ENCODE measurements around the gene SLC2A4RG. TPM values are rescaled to one million over a fixed set of nuclear protein-coding genes. Genes with fewer than 3 reads are reported as not detected.

SLC2A4RG gene
- total and polyA plus RNA-seq, 8 donors = 25.8 to 67.1 (median 33.4) TPM

- no peak for TF ChIP-seq CTCF (IDR thresholded peaks at IDR 0.05)
- no peak for DNase-seq
- ATAC-seq = no peak
- Histone ChIP-seq H3K36me3 (no peaks in the 10 kb centered on the region), H3K4me1 (no peaks in the 10 kb centered on the region), H3K9me3 (no peaks in the 10 kb centered on the region), H3K27ac (no peak overlapping the region), H3K4me3 (no peak overlapping the region), H3K27me3 (no peaks in the 10 kb centered on the region)
- no peak for FAIRE-seq
- intact Hi-C loops (cut with DNase I) = loop anchor here in 1 of 3 donors (5.0 kb wide), 1 partner anchor 191 kb away; no protein-coding TSS in a partner anchor
- 82 to 83% methylated on average over 14 of the region's 14 CpGs for WGBS, 2 donors
Observed at GRCh38 chr20:63781181-63781580, 41.6 kb downstream of the SLC2A4RG start.

- ATAC-seq (no peak), DNase-seq (no peak), FAIRE-seq (no peak)
- no peaks in the 10 kb centered on the region for H3K36me3 ChIP-seq
- no peak for TF ChIP-seq CTCF (IDR thresholded peaks at IDR 0.05)
- intact Hi-C loops (cut with DNase I) = loop anchor here in 1 of 3 donors (5.0 kb wide), 1 partner anchor 190 kb away; no protein-coding TSS in a partner anchor
- 70 to 73% methylated on average over 16 to 17 of the region's 18 CpGs for WGBS, 2 donors
- no peaks in the 10 kb centered on the region for H3K4me1 ChIP-seq
- H3K27ac ChIP-seq = no peak overlapping the region
- H3K4me3 ChIP-seq = no peak overlapping the region
- no peaks in the 10 kb centered on the region for H3K9me3 ChIP-seq
- no peaks in the 10 kb centered on the region for H3K27me3 ChIP-seq
Observed at GRCh38 chr20:63782051-63782471, 42.5 kb downstream of the SLC2A4RG start.

DNA sequence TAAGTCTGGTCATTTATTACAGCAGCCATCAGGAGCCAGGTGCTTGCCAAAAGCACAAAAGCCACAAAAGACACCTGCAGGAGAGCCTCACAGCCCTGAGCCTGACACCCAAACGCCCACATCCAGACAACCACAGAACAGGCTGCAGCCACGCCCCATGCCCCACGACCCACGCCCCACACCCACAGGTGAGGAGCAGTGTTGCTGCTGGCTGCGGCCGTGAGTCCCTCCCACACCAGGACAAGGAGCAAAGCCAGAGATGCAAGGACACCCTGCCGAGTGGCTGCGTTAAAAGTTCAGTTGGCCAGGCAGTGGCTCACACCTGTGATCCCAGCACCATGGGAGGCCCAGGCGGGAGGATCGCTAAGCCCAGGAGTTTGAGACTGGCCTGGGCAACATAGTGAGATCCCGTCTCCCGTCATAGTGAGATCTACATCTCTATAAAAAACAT, 43.0 kb downstream of the SLC2A4RG start:
- no peak for TF ChIP-seq CTCF (IDR thresholded peaks at IDR 0.05)
- Histone ChIP-seq H3K36me3 (no peaks in the 10 kb centered on the region), H3K4me3 (no peak overlapping the region), H3K27me3 (no peaks in the 10 kb centered on the region), H3K4me1 (no peaks in the 10 kb centered on the region), H3K9me3 (no peaks in the 10 kb centered on the region), H3K27ac (no peak overlapping the region)
- intact Hi-C loops (cut with DNase I) = loop anchor here in 1 of 3 donors (5.0 kb wide), 1 partner anchor 190 kb away; no protein-coding TSS in a partner anchor
- ATAC-seq = no peak
- FAIRE-seq = no peak
- no peak for DNase-seq
- WGBS, 2 donors = 80 to 88% methylated on average over 12 of the region's 12 CpGs

DNA sequence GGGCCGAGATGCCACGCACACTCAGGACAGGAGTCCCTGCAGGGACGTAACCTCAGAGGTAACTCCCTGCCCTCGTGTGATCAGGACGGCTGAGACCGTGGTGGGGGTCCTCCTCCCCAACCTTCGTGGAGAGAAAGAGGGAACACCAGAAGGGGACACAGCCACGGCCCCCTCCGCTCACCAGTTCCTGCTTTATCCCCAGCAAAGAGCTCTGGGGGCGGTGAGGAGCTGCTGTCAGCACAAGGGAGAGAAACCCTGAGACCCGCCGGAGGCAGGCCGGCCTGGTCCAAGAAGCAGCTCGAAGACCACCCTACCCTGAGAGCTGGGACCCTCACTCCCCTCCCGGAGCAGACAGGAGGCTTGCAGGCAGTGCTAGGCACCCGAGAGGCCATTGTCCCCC, 44.4 kb downstream of the SLC2A4RG start:
- intact Hi-C loops (cut with DNase I) = loop anchor here in 1 of 3 donors (5.0 kb wide), 1 partner anchor 188 kb away; no protein-coding TSS in a partner anchor
- H3K9me3 ChIP-seq = no peaks in the 10 kb centered on the region
- no peak overlapping the region for H3K27ac ChIP-seq
- DNase-seq (no peak), ATAC-seq (no peak), FAIRE-seq (no peak)
- no peaks in the 10 kb centered on the region for H3K4me1 ChIP-seq
- no peak for TF ChIP-seq CTCF (IDR thresholded peaks at IDR 0.05)
- H3K36me3 ChIP-seq = no peaks in the 10 kb centered on the region
- no peaks in the 10 kb centered on the region for H3K27me3 ChIP-seq
- H3K4me3 ChIP-seq = no peak overlapping the region
- WGBS, 2 donors = 78 to 83% methylated on average over 16 of the region's 16 CpGs

- Histone ChIP-seq H3K4me3 (no peak overlapping the region), H3K27me3 (no peaks in the 10 kb centered on the region), H3K27ac (no peak overlapping the region), H3K9me3 (no peaks in the 10 kb centered on the region), H3K36me3 (peaks cover 0 to 7% (median 0%) of the 10 kb centered on the region in 3 donors), H3K4me1 (no peaks in the 10 kb centered on the region)
- intact Hi-C loops (cut with DNase I) = no loop called here
- FAIRE-seq = no peak
- TF ChIP-seq CTCF (IDR thresholded peaks at IDR 0.05) = no peak
- ATAC-seq = peak in 1 of 4 donors; percentile 8
- no peak for DNase-seq
- 58 to 61% methylated on average over 14 of the region's 14 CpGs for WGBS, 2 donors
Observed at GRCh38 chr20:63785691-63786131, 46.1 kb downstream of the SLC2A4RG start.

Data from pancreas (tissue), 10 donors.